GM12801 (cell line): ENCODE measurements around the gene IFI27L1.

Source experiments
- CTCF ChIP-seq: IDR thresholded peaks from one replicate; pipeline ENCODE4 v1.5.1; 2011; ENCODE audit warnings: control low read depth; ENCODE audit not compliant: insufficient read length; ENCODE audit errors: extremely low read depth

Gene IFI27L1

DNA sequence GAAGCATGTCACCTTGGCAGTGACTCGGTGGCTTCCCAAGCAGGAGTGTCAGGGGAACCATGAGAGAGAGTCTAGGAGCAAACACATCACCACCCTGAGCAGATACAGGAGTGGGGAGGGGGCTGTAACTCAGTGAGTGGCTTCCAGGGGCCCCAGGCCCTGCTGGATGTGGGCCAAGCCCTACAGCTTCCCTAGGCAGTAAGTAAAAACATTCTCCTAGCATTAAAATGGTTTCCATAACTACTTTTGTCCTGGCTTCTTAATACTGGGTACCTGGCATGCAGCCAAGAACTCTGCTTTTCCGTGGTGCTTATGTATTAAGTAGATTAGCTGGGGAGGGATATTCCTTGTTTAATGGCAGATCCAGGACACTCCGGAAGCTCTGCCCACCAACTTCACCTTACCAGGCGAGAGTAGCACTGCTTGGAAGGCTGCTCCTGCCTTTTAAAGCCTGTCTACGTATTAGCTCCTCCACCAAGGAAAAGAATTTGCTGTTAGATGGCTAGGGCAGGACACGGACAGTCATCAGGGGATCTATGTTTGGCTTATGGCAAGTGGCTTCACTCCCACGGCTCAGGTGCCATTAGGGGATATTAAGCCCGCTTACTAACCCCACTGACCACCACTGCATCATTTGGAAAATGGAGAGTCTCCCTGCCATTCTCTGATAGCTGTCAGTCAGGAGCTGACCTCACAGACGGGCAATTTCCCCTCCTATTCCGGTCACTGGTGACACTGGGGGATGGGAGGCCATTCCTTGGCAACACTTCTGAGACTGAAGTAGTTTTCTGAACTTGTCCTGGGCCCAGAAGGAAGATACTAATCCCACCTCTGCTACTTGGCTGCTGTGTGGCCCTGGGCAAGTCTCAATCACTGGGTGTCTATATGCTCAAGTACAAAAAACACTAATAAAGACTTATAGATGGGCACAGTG, 32.2 kb upstream of the IFI27L1 start:
- TF ChIP-seq CTCF: no peak

- no peak for TF ChIP-seq CTCF
Measured at GRCh38 chr14:94049625-94050023, 31.5 kb upstream of the IFI27L1 start.

DNA sequence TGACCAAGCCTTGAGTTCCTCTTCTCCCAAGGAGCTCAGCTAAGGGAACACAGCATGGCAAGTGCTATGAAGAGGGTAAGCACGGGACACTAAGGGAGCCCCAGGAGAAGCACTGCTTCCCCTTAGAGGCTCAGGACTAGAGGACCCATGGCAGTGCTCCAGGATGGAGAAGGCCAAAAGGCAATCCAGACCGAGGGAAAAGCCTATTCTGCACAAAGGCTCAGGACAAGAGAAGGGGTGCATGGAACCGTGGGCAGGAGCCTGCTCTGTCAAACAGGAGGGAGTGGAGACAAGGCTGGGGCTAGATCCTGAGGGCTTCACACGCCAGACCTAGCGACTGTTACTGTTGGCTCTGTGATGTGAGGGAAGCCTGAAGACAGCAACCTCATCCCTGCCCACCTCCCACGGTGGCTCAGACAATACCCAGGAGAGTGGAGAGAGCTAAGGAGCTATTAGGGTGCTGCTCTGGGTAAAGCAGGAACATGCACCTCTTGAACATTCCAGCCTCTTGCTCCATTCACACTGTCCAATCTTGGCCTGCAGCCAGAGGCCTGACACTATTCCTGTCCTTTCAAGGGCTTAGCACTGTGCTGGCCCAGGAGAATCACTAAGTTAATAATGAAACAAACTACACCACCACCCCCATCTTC, 30.8 kb upstream of the IFI27L1 start:
- no peak for TF ChIP-seq CTCF

- no peak for TF ChIP-seq CTCF
Measured at GRCh38 chr14:94051115-94051514, 30.0 kb upstream of the IFI27L1 start.

DNA sequence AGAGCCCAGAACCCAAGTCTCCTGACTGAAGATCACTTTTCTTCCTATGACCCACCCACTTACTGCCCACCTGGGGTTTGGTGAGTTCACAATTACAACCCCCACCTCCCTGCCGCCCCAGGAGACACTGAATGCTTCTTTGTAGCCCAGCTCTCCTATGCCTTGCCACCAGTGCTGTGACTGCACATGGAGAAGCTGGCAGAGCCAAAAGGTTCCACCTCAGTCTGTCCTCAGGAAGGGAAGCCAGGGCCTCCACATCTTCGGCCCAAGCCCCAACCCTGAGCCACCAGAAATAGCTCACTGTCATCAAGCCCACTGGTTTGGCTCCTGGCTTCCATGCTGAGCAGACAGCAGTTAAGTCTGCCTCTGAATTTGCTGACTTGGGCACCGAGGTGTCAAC, 29.3 kb upstream of the IFI27L1 start:
- TF ChIP-seq CTCF: no peak

DNA sequence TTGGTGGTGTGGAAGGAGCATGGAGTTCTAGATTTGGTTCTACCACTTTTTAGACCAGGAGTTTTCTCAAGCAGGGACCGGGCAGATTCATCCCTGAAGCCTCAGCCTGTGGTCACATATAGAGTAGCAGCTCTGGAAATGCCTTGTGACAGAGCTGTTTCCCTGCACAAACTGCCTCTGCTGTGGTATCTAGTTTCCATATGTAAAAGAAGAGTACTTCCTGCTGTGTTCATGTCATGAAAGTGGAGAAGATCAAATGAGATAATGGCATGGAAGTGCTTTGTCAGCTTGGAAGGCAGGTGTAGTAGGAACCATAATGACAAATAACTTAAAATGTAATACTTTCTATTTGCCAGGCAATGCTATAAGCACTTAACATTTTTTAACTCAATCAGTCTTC, 28.9 kb upstream of the IFI27L1 start:
- no peak for TF ChIP-seq CTCF

DNA sequence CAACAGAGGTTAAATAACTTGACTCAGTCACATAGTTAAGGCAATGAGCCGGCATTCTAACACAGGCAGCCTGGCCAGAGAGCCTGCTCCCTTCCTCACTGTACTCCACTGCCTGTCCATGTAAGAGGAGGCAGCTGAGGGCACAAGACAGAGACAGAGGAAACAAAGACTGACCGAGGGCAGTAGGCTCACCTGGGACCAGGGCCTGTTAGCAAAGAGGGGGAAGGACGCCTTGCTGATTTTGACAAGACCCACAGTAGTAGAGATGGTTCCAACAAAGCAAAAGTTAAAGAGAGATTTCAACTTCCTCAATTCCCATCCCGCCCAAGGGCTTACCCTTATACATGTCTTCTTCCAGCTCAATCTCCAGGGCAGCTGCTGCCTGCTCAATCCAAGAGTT, 28.4 kb upstream of the IFI27L1 start:
- TF ChIP-seq CTCF: no peak
